GM18868 (cell line): ENCODE results near the gene CYGB.
"Not testable (repeated sequence)": the region's sequence is repeated elsewhere in the genome, so short reads cannot be mapped to it uniquely, and the experiment has no call there.

Experiments
- ATAC-seq: cut with Tn5 transposase; IDR thresholded peaks from one replicate; pipeline ENCODE4 v1.9.1; 2021; ENCODE audit warnings: mild to moderate bottlenecking, moderate library complexity; ENCODE audit not compliant: unreplicated experiment

Gene CYGB

DNA sequence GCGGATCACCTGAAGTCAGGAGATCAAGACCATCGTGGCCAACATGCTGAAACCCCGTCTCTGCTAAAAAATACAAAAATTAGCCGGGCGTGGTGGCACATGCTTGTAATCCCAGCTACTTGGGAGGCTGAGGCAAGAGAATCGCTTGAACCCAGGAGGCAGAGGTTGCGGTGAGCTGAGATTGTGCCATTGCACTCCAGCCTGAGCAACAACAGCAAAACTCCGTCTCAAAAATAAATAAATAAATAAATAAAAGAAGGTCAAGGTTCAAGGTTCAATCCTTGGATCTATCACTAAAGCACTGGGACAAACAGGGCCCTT lies 12.0 kb downstream of the CYGB start:
- ATAC-seq, result not testable (repeated sequence)

DNA sequence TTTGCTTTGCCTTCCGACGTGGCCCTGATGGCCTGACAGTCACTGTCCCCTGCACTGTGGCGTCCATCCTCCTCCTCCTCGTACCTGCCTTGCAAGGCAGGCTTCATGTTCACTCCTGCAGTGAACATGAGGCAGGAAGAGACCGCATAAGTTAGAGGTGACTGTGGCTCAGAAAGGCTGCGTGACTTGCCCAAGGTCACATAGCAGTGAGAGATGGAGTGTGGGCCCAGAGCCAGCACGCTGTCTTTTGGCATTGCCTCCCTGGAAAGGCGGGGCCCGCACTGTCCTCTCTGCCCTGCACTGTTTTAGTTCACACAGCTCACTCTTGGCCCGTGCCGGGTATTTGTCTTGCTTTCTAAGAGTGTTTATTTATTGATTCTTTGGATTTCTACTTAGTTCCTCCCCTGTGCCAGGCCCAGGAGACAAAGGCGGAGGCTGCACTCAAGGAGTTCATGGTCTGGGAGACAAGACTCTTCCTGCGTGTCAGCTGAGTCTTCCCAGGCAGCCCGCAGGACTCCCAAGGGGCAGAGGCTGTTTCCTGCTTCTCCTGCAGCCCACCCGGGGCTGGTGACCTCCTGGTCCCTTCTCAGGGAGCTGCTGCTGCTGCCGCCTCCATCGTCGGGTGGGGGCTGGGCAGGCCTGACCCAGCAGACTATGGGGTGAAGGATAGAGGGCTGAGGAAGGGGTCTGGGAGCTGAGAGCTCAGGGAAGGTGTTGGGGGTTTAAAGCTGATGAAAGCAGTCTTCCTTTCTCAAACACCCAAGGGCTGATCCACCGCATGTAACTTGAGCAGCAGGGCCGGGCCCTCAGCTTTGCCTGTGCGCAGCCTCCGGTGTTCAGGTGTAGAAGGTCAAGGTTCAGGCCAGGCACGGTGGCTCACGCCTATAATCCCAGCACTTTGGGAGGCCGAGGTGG lies 12.7 kb downstream of the CYGB start:
- ATAC-seq, result no peak

DNA sequence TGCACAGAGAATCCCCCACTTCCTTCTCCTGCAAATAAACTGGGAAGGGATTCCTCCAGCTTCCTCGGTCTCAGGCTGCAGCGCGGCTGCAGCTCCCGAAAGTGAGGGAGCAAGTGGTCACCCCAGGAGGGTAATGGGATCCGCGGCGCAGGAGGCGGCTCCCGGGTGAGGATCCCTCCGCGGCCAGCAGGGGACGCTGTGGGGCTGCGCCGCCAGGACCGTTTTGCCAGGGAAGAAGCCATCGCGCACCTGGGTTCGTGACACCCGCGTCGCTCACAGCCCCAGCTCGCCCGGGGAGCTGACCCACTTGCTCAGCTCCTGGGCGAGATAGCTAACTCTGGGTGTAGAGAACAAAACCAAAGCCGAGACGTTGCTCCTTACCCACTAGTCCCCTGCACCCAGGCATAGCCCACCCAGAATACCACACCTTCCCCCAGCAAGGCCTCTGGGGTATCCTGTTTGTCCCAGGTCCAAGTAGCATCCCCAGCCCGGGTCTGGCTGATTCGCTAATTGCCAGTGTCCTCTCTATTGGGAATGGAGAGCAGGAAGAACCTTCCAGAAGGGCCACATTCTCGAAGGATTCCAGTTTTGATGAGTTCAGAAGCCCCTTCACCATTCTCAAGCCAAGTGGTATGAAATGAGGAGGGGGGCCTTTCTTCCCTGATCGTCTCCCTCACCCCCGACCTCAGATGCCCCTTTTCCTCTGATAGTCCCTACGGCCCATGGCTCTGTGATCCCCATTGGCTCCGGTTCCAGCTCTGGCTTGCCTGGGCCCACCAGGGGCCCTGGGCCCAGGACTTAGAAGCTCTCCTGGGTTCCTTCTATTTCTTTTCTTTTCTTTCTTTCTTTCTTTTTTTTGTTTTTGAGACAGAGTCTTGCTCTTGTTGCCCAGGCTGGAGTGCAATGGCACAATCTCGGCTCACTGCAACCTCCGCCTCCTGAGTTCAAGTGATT lies 14.1 kb downstream of the CYGB start:
- no peak for ATAC-seq

DNA sequence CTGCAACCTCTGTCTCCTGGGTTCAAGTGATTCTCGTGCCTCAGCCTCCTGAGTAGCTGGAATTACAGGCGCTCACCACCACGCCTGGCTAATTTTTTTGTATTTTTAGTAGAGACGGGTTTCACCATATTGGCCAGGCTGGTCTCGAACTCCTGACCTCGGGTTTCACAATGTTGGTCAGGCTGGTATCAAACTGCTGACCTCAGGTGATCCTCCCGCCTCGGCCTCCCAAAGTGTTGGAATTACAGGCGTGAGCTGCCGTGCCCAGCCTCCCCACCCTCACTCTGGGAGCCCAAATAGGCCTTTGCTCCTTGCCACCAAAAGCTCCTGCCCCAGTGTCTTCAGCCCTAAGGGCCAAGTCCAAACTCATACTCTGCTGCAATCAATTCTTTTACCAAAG lies 15.8 kb downstream of the CYGB start:
- ATAC-seq, result not testable (repeated sequence)

DNA sequence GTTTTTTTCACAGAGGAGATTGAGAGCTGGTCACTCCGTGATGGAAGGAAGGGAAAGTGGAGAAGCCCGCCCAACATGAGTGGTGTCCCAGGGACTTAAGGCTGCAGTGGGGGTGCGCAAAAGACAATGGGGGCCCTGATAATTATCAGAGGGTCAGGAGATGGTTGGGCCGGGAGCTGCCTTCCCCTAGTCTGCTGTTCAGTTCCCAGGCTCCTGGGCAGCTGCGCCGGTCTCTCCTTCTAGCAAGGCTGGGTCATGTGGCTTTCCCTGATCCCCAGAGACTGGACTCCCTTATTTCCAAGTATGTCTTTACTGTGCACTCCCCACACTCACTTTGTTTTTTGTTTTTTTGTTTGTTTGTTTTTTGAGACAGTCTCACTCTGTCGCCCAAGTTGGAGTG lies 16.2 kb downstream of the CYGB start:
- no peak for ATAC-seq

DNA sequence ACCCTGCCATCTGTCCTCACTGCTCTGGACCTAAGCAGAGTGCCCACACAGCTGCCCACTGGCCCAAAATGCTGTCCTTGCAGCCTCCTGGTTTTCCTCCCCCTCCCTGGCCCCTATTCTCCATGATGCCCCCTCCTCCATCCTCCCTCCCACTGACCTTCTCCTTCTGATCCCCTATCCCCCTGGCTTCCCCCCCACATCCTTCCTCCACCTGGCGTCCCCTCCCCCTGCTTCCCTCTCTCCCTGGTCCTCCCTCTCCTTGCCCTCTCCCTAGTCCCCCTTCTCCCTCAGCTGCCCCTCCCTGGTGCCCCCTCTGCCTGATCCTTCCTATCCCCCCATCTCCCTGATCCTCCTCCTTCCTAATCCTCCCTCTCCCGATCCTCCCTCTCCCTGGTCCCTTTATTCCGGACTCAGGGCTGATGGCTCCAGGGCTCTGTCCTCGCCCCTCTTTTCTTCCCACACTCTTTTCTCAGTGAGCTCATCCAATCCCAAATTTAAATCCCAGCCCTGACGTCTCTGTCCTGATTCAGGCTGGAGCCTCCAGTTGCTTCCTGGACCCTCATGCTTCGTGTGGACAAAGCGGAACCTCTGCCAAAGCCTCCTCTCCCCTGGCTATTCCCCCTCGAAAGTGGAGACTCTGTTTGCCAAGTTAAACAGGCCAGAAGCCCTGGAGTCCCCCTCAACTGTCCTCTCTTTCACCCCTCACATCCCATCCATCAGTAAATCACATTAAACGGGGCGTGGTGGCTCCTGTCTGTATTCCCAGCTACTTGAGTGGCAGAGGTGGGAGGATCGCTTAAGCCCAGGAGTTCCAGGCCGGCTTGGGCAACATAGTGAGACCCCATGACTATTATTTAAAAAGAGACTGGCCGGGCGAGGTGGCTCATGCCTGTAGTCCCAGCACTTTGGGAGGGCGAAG lies 18.2 kb downstream of the CYGB start:
- no peak for ATAC-seq

DNA sequence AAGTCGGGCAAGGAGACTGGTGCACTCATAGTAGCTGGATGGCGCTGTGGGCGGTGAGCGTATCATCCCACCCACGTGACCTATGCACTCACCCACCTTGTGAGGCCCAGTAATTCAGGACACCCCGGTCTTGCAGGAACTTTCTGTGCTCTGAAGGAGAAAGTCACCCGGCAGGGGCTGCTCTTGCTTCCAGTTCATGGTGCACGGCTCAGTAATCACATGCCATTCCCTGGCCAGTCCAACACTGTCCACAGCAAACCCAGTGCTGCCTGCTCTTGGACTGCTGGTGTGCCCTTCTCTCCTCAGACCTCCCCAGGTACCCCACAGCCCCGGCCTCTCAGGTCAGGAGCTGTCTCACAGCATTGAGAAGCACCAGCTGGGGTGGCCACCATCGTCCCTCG lies 19.9 kb downstream of the CYGB start:
- ATAC-seq, result no peak

DNA sequence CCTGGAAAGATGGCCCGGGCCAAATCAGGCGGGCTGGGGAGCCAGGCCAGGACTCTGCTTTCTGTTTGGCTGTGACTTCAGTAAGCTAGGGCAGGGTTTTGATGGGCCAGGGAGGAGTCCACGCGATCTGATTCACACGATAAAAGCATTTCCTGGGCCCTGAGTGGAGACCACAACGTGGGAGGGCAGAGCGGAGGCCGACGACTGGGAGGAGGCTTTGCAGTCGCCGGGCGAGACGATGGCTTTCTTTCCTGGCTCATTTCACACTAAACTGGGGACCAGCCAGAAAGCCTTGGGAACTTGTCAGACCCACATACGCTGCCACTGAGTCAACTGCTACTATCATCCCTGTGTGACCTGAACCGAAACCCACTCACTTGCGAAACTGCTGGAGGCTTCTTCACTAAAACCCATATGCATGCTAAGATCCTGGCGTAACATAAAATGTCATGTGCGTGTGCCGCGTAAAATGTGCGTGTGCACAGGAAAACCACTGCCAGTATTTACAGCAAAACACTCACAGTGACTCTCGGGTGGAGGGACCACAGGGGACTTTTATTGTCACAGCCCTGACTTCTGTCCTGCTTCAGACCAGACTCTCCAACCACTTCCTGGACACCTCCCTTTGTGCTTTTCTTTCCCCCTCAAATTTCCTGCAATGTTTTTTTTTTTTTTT lies 22.1 kb downstream of the CYGB start:
- ATAC-seq, result no peak

DNA sequence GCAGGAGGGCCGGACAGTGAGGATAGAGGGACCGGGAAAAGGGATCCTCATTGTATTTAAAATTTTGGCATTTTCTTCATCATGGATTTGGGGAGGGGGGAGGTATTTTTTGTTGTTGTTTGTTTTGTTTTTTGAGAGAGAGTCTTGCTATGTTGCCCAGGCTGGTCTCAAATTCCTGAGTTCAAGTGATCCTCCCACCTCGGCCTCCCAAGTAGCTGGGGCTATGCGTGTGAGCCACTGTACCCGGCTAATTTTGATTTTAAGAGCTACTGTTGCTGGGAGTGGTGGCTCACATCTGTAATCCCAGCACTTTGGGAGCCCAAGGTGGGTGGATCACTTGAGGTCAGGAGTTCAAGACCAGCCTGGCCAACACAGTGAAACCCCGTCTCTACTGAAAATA lies 23.2 kb downstream of the CYGB start:
- not testable (repeated sequence) for ATAC-seq

DNA sequence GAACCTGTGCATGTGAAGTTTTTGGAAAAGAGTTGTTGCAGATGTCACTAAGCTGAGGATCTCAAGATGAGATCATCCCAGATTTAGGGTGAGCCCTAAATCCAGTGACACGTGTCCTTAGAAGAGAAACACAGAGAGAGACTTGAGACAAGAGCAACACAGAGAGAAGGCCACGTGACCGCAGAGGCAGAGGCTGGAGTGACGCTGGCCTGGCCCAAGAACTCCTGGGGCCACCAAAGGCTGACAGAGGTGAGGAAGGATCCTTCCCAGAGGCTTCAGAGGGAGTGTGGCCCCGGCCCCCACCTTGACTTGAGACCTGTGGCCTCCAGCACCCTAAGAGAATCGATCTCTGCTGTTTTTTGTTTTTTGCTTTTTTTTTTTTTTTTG lies 24.2 kb downstream of the CYGB start:
- ATAC-seq, result no peak

DNA sequence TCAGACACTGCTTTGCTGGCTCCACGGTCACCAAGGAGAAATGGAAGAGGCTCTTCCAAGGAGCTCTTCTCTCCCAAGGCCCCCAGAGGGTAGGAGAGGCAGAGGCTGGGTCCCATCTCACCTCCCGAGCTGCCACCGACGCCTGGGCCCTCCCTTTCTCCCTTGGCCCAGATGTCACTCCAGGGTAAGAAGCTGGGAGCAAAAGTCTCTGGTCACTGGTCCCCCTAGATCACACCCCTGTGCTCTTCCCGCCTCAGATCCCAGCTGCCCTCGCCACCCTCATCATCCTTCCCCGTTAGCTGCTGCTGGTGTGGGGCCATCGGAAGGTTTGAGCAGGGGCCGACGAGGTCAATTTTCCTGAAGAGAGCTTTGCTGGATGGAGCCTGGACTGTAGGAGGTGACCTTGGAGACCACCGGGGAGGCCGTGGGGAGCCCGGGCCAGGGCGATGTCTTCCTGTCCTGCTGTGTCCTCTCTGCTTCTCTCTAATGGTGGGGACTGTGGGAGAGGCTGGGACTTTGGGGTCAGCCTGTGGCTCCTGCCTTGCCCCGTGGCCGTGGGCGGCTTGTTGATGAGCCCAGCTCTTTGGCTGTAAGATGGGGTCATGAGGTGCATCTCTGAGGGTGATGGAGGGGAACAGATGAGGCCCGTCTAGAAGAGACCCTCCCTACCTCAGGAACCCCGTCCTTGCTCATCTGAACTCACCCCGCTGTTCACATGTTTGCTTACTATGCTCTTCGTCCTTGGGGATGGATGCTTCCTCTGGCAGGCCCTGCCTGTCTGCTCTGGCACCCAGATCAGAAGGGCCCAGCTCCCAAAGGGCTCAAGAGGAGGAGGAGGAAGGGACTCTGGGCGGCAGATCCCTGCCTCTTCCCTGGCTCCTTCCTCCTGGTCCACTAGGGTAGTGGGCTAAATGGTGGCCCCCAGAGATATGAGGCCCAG lies 24.9 kb downstream of the CYGB start:
- ATAC-seq, result no peak

DNA sequence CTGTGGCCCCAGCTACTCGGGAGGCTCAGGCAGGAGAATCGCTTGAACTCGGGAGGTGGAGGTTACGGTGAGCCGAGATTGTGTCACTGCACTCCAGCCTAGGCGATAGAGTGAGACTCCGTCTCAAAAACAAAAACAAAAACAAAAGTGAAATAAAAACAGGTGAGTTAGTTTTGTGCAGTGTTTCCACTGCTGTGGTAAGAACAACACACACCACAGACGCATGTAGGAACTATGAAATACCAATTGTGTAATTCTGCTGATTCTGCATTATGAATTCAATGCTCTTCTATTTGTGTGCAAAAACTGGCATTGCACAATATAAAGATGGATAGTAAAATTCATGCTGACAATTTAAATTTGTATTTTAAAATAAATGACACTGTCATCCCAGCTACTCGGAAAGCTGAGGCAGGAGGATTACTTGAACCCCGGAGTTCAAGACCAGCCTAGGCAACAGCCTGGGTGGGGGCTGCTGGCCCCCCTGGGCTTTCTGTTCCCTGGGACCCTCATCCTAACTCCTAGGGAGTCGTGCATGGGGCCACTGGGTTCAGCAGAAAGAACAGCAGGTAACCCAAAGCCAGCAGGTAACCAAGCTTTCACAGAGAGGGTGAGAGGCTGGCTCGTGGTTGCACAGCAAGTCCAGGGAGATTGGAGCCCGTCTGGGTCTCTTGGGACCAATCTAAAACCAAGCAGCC lies 25.7 kb downstream of the CYGB start:
- ATAC-seq, result no peak

DNA sequence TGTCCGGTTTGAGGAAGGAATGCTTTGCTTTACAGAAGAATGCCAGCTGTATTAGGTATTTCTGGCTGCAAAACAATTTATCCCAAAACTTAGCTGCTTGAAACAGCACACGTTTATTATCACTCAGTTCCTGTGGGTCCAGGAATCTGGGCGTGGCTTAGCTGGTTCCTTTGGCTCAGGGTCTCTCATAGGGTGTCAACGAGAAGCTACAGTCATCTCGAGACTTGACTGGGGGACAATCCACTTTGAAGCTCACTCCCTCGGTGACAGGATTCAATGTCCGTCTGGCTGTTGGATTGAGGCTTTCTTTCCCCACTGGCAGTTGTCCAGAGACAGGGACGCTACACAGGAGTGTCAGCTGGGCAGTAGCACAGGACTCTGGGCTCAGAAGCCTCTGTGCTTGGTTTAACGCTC lies 26.7 kb downstream of the CYGB start:
- ATAC-seq, result no peak

DNA sequence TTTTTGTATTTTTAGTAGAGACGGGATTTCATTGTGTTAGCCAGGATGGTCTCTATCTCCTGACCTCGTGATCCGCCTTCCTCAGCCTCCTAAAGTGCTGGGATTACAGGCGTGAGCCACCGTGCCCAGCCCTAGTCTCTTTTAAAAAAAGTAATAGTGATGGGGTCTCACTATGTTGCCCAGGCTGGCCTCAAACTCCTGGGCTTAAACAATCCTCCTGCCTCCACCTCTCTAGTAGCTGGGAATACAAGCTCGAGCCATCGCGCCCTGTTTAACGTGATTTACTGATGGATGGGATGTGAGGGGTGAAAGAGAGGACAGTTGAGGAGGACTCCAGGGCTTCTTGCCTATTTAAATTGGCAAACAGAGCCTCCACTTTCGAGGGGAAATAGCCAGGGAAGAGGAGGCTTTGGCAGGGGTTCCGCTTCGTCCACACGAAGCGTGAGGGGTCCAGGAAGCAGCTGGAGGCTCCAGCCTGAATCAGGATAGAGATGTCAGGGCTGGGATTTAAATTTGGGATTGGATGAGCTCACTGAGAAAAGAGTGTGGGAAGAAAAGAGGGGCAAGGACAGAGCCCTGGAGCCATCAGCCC lies 28.9 kb downstream of the CYGB start:
- not testable (repeated sequence) for ATAC-seq

DNA sequence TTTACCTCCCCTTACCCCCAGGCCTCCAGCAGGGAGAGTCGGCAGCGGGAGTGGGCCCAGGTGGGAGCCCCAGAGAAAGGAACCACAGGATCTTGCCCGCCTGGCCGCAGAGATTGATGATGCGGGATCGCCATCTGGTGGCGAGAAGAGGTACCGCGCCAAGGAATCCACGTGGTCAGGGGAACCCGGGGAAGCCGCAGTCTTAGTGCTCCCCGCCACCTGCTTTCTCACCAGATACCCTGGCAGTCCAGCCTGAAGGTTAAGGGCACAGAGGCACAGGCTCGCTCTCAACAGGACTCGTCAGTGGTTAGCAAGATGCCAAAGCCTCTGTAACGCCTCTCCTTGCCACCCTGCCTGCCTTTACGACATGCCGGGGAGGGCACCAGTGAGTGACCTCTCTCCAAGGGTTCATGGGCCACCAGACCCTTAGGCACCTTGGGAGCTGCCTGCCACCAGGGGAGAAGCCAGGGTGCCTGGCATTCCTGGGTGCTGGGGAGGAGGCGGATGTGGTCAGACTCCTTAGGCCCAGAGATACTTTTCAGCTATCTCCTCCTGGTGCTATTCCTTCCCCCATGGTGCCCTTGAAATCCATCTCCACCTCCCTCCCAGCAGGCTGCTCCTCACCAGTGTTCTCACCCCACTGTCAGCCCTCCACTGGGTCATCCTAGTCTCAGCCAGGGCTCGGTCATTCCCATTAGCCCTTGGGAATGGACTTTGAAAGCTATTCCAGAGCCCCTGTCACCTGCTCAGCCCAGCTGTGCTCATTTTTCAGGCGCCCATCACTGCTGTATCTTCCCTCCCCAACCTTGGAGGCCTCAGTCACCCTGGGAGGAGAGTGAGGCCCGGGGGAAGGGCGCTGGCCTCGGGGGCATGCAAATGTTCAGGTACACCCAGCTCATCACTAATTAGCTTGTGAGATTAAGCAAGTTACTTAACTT lies 30.8 kb downstream of the CYGB start:
- ATAC-seq, result peak; percentile 60

DNA sequence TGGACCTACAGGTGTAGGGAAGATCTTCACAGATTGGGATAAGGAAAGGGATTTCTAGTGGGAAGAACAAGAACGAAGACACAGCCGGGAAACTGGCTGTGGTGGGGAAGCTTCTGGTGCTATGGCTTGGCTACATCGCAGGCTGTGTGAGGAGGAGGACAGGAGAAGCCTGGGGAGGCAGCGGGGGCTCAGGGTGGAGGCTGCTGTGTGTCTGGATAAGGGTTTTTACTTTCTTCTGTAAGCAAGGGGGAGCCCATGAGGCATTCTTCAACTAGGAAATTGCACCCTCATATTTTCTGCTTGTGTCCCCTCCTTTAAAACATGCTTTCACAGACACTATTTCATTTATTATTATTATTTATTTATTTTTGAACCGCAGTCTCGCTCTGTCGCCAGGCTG lies 33.4 kb downstream of the CYGB start:
- ATAC-seq, result no peak
